PFSK-1 (cell line): ENCODE measurements around the gene LIMS1.

Source experiments
- FOXP2 ChIP-seq: optimal IDR thresholded peaks from 2 replicates; pipeline ENCODE3; 2011; ENCODE audit warnings: borderline replicate concordance, control low read depth, inconsistent platforms; ENCODE audit not compliant: insufficient read depth; ENCODE audit errors: extremely low read length, extremely low read depth
- POLR2AphosphoS5 ChIP-seq: IDR thresholded peaks from 2 replicates; pipeline ENCODE4 v1.6.1; 2012; ENCODE audit warnings: low read depth, mild to moderate bottlenecking, control low read depth, low read length, moderate library complexity
- SIN3A ChIP-seq: IDR thresholded peaks from 2 replicates; pipeline ENCODE4 v1.6.1; 2012; ENCODE audit warnings: mild to moderate bottlenecking, low read length, moderate library complexity, borderline replicate concordance; ENCODE audit not compliant: insufficient read depth
- TAF1 ChIP-seq: IDR thresholded peaks from 2 replicates; pipeline ENCODE4 v1.6.1; 2012; ENCODE audit warnings: low read length, control low read depth, borderline replicate concordance; ENCODE audit not compliant: insufficient read depth
- TF ChIP-seq, protein P1 (sequence below), 2 experiments: IDR thresholded peaks; 2 replicates each; pipeline versions ENCODE4 v1.6.1 to v1.8.0; 2011 to 2012; ENCODE audit warnings: low read depth in 2 of 2, low read length in 2 of 2, control low read depth in 1 of 2, inconsistent platforms in 1 of 2, mild to moderate bottlenecking in 1 of 2, moderate library complexity in 1 of 2; ENCODE audit not compliant: insufficient read depth in 1 of 2

The LIMS1 gene

DNA sequence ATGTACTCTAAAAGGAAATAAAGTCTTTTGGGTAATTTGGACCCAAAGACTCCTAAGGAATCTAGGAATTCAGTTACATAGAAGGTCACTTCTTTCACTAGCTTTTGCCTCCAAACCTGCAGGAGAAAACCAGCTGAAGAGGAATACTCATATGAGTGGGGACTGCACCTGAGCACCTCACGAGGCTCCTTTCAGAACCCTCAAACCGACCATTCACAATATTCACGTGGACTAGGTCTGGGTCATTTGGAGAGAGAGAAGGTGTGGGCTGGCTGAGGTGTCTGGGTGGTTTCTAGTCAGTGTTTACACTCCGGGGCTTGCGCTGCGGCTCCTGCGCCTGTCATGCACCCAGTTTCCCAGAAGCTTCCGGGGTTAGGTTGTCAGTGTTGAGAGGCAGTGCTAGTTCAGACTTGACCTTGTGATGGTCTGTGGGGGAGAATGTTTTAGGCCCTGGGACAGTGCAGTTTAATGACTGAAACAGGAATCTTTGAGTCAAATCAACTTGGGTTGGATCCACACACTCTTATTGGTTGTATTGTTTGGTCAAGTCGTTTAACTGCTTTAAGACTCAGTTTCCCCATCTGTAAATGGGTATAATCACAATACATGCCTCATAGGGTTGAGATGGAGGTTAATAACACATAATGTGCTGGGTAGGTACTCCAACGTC, 78.4 kb downstream of the LIMS1 start:
- TF ChIP-seq FOXP2: no peak
- no peak for TF ChIP-seq SIN3A
- no peak for TF ChIP-seq TAF1
- TF ChIP-seq, protein P1, sequence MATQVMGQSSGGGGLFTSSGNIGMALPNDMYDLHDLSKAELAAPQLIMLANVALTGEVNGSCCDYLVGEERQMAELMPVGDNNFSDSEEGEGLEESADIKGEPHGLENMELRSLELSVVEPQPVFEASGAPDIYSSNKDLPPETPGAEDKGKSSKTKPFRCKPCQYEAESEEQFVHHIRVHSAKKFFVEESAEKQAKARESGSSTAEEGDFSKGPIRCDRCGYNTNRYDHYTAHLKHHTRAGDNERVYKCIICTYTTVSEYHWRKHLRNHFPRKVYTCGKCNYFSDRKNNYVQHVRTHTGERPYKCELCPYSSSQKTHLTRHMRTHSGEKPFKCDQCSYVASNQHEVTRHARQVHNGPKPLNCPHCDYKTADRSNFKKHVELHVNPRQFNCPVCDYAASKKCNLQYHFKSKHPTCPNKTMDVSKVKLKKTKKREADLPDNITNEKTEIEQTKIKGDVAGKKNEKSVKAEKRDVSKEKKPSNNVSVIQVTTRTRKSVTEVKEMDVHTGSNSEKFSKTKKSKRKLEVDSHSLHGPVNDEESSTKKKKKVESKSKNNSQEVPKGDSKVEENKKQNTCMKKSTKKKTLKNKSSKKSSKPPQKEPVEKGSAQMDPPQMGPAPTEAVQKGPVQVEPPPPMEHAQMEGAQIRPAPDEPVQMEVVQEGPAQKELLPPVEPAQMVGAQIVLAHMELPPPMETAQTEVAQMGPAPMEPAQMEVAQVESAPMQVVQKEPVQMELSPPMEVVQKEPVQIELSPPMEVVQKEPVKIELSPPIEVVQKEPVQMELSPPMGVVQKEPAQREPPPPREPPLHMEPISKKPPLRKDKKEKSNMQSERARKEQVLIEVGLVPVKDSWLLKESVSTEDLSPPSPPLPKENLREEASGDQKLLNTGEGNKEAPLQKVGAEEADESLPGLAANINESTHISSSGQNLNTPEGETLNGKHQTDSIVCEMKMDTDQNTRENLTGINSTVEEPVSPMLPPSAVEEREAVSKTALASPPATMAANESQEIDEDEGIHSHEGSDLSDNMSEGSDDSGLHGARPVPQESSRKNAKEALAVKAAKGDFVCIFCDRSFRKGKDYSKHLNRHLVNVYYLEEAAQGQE (IDR thresholded peaks at IDR 0.05; ENCODE audit: insufficient read depth in 1 of 2, low read depth in 2 of 2, low read length in 2 of 2): no peak
- TF ChIP-seq POLR2AphosphoS5: no peak

DNA sequence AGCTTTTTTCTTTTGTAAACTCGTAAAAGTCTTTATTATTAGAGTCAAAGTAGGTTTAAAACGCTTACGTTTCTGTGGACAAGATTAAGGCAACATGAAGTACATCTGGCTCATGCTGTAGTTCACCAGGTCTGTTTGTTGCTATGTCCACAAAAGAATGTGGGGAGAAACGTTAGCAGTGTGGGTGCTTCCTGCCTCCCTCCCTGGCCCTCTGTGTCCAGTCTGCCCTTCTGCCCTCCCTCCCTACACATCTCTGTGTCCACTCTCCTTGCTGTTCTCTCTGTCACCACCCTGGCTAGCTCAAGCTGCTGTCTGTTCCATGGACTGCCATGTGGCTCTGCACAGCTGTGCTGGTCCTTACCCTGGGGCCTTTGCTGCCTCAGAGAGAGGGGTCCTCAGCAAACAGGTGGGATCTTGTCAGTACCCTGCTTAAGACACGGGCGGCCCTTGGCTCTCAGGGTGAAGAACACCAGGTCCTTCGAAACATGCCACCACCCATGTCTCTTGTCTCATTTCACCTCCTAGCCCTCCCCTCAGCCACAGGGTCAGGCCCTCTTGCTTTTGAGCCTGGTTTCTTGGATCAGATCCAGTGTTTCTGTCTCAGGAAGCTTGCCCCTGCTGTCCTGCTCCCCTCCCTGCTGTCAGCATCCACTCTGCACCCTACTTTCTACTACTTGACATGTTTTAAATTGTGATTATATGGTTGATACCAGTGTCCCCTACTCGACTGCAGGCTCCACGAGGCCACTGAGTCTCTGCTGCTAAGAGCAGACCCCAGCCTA, 79.2 kb downstream of the LIMS1 start:
- no peak for TF ChIP-seq SIN3A
- TF ChIP-seq, protein P1 (IDR thresholded peaks at IDR 0.05; ENCODE audit: insufficient read depth in 1 of 2, low read depth in 2 of 2, low read length in 2 of 2): no peak
- no peak for TF ChIP-seq POLR2AphosphoS5
- TF ChIP-seq FOXP2: no peak
- TF ChIP-seq TAF1: no peak

DNA sequence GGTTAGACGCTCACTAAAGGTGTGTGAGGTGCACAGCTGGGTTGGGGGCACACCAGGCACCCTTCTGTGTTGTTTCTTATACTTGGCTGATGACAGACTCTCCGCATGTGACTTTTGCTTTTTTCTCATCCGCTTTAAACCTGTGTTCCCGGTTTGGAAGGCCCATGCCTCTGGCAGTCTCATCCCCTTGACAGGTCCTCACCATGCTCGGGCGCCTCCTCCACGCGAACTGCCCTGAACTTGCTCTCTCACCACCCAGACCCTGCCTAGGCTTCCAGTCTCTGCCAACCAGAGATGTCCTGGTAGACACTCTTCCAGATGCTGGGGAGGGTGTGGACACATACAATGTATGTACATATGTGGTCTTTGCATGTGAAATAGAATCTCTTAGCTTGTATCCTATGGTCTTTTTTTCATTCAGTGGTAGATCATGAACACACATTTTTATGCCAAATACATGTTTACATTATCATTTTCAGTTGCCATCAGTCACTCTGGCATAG, 79.8 kb downstream of the LIMS1 start:
- TF ChIP-seq SIN3A: no peak
- no peak for TF ChIP-seq FOXP2
- no peak for TF ChIP-seq POLR2AphosphoS5
- TF ChIP-seq, protein P1 (IDR thresholded peaks at IDR 0.05; ENCODE audit: insufficient read depth in 1 of 2, low read depth in 2 of 2, low read length in 2 of 2): no peak
- no peak for TF ChIP-seq TAF1

DNA sequence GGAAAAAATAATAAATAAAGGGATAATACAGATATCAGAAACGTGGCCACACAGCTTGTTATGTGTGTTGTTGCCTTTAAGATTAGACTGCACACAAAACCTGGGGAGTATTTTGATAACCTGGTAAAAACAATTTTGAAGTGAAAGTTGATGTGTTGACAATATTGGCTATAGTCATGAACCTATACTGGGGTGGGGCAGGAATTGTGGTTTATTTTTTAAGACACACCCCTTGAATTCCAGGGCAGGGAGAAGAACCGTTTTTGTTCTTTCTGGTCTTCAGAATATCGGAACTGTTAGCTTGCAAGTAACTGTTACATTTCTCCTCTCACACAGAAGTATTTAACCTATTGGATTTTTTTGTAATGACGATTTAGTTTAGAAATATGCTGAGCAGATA, 80.4 kb downstream of the LIMS1 start:
- TF ChIP-seq, protein P1 (IDR thresholded peaks at IDR 0.05; ENCODE audit: insufficient read depth in 1 of 2, low read depth in 2 of 2, low read length in 2 of 2): no peak
- TF ChIP-seq SIN3A: no peak
- TF ChIP-seq FOXP2: no peak
- TF ChIP-seq POLR2AphosphoS5: no peak
- TF ChIP-seq TAF1: no peak
